Mammary epithelial cell (primary cell): Measurements from ENCODE around the gene GFRA1.

ENCODE experiments used
- EZH2 ChIP-seq: IDR thresholded peaks from 2 replicates; pipeline ENCODE4 v1.6.1; 2012; ENCODE audit warnings: low read length, inconsistent platforms, borderline replicate concordance
- TF ChIP-seq, protein P1 (sequence below), 2 donors: IDR thresholded peaks in 1 of 2; conservative IDR thresholded peaks in 1 of 2; 2 replicates each; pipeline ENCODE4 v1.5.1; 2011 to 2012; ENCODE audit warnings: inconsistent platforms in 2 of 2, low read length in 2 of 2, mild to moderate bottlenecking in 2 of 2, control low read depth in 1 of 2, low read depth in 1 of 2; ENCODE audit not compliant: insufficient read depth in 1 of 2; ENCODE audit errors: extremely low read depth in 1 of 2

DNA sequence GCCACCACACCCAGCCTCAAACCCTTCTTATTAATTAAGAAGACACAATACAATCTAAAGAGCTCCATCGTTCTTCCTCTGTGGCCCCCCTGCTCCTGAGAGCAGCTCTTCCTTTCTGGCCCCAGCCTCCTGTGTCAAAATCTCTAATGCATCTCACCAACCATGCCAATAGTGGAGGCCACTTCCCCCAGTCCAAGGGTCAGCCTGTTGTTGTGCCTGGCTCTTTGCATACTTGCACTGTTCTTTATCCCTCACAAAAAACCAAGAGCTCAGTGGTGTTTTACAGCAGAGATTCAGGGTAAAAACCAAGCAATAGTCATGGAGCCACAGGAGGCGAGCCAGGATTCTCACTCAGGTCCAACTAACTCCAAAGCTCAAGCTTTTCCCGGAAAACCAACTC is 190.2 kb downstream of the GFRA1 start:
- TF ChIP-seq, protein P1, sequence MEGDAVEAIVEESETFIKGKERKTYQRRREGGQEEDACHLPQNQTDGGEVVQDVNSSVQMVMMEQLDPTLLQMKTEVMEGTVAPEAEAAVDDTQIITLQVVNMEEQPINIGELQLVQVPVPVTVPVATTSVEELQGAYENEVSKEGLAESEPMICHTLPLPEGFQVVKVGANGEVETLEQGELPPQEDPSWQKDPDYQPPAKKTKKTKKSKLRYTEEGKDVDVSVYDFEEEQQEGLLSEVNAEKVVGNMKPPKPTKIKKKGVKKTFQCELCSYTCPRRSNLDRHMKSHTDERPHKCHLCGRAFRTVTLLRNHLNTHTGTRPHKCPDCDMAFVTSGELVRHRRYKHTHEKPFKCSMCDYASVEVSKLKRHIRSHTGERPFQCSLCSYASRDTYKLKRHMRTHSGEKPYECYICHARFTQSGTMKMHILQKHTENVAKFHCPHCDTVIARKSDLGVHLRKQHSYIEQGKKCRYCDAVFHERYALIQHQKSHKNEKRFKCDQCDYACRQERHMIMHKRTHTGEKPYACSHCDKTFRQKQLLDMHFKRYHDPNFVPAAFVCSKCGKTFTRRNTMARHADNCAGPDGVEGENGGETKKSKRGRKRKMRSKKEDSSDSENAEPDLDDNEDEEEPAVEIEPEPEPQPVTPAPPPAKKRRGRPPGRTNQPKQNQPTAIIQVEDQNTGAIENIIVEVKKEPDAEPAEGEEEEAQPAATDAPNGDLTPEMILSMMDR (conservative IDR thresholded peaks at IDR 0.05 in 1 of 2, IDR thresholded peaks at IDR 0.05 in 1 of 2; ENCODE audit: extremely low read depth in 1 of 2, insufficient read depth in 1 of 2, low read depth in 1 of 2, low read length in 2 of 2) = no peak
- TF ChIP-seq EZH2 = no peak
